OCI-LY3 (cell line): ENCODE data around the gene NR2F1.

Experiments used
- CTCF ChIP-seq: fragments of 200-600, 300-600 bp; sonication (generic); IDR thresholded peaks from 2 replicates; pipeline ENCODE4 v1.5.1; 2014; ENCODE audit warnings: antibody characterized with exemption, low read length, low read depth
- EZH2phosphoT487 ChIP-seq: fragments of 200-600 bp; shearing (Covaris generic); IDR thresholded peaks from 2 replicates; pipeline ENCODE4 v1.6.1; 2018; ENCODE audit warnings: antibody characterized with exemption, mixed run types, low read depth

GRCh38 chr5:93596310-93596675 lies 13.3 kb downstream of the NR2F1 start:
- TF ChIP-seq CTCF (no peak), EZH2phosphoT487 (no peak)
